Activated CD8-positive, alpha-beta memory T cell treated with anti-CD3 and anti-CD28 coated beads, Interleukin-2, amount 50 U/mL, for 24 hours (primary cell): Measurements from ENCODE around the gene MAN1B1.

Experiments
- DNase-seq: peaks from one replicate; pipeline ENCODE4 v3.0.0-alpha.2; 2020; ENCODE audit errors: extremely low read depth

The MAN1B1 gene

GRCh38 chr9:137084526-137084925 lies 2.3 kb upstream of the MAN1B1 start:
- no peak for DNase-seq

- DNase-seq = no peak
Measured at GRCh38 chr9:137085920-137086530, 760 bp upstream of the MAN1B1 start.

- no peak for DNase-seq
Measured at GRCh38 chr9:137087409-137087925, 682 bp downstream of the MAN1B1 start.

DNA sequence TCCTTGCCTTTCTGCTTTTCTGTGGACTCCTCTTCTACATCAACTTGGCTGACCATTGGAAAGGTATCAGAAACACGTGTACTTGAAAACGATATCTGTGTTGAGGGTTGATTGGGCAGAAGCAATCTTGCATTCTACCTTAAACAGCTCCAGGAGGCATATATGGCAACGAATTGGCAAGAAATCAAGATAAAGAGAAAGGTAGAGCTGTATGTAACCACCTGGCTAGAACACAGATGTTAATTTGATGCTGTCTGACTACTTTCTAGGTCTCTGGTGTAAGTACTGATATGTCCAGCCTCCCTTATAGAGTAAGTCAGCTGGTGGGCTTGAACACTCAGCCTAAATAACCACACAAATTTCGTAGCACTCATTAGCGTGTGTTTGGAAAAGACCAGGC lies 1.3 kb downstream of the MAN1B1 start:
- DNase-seq = no peak

- no peak for DNase-seq
Measured at GRCh38 chr9:137089232-137089947, 2.6 kb downstream of the MAN1B1 start.

DNA sequence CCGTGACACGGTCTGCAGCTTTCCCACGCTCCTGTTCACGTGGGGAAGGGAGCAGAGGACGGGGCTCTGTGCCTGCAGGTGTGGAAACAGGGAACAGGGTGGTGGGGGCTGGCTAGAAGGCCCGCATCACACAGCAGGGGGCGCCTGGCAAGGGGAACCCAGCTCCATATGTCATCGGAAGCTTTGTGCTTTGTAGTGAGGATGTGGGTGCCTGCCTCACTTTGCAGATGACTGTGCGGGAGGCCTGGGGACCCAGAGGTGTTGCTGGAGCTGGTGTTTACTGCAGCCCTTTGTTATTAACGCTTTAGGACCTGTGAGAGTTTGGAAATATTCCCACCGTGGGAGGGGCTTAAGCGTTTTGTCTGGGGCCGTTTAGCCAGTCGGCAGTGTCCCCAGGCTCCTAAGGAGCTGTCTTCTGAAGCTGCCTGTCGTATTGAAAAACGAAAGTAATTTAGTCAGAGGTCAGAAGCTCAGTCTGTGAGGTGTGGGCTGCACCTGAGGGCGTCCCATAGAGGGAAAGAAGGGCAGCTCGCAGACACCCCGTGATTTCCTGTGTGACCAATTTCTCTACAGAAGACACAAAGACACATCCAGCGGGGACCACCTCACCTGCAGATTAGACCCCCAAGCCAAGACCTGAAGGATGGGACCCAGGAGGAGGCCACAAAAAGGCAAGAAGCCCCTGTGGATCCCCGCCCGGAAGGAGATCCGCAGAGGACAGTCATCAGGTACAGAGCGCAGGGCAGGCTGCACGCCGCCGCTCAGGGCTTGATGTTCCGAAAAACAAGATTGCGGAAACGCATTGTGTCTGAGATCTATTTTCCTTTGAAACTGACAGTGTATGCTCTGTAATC lies 9.1 kb downstream of the MAN1B1 start:
- peak; percentile 68 for DNase-seq

GRCh38 chr9:137096785-137097546 lies 10.2 kb downstream of the MAN1B1 start:
- DNase-seq = no peak

- DNase-seq = no peak
Measured at GRCh38 chr9:137097761-137098462, 11.1 kb downstream of the MAN1B1 start.

DNA sequence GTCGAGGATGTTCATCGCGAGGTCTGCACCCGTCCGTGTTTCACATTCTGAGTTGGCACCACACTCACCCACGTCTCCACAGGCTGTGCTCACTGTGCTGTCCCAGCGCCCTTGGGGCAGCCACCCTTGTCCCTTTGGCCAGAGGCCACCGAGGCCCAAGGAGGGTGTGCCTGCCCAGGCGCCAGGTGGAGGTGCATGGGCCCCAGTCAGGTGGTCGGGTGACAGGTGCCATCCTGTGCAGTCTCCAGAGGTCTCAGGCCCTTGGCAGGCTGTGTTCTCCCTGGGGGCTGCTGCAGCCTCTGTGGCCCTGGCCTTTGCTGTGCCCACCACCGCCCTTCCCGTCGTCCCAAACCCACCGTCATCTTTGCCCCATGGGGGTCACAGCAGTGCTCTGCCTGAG lies 12.4 kb downstream of the MAN1B1 start:
- no peak for DNase-seq

GRCh38 chr9:137103206-137103999 lies 16.6 kb downstream of the MAN1B1 start:
- DNase-seq = no peak

GRCh38 chr9:137105814-137106661 lies 19.3 kb downstream of the MAN1B1 start:
- no peak for DNase-seq

GRCh38 chr9:137106662-137107250 lies 20.0 kb downstream of the MAN1B1 start:
- no peak for DNase-seq

GRCh38 chr9:137107312-137107921 lies 20.6 kb downstream of the MAN1B1 start:
- DNase-seq = no peak

GRCh38 chr9:137107982-137108381 lies 21.2 kb downstream of the MAN1B1 start:
- DNase-seq = no peak

DNA sequence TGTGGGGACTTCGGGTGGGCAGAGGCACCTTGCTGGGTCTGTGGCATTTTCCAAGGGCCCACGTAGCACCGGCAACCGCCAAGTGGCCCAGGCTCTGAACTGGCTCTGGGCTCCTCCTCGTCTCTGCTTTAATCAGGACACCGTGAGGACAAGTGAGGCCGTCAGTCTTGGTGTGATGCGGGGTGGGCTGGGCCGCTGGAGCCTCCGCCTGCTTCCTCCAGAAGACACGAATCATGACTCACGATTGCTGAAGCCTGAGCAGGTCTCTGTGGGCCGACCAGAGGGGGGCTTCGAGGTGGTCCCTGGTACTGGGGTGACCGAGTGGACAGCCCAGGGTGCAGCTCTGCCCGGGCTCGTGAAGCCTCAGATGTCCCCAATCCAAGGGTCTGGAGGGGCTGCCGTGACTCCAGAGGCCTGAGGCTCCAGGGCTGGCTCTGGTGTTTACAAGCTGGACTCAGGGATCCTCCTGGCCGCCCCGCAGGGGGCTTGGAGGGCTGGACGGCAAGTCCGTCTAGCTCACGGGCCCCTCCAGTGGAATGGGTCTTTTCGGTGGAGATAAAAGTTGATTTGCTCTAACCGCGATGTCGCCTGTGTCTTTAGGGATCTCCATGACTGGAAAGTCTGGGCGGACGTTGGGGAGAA lies 21.9 kb downstream of the MAN1B1 start:
- DNase-seq = no peak

DNA sequence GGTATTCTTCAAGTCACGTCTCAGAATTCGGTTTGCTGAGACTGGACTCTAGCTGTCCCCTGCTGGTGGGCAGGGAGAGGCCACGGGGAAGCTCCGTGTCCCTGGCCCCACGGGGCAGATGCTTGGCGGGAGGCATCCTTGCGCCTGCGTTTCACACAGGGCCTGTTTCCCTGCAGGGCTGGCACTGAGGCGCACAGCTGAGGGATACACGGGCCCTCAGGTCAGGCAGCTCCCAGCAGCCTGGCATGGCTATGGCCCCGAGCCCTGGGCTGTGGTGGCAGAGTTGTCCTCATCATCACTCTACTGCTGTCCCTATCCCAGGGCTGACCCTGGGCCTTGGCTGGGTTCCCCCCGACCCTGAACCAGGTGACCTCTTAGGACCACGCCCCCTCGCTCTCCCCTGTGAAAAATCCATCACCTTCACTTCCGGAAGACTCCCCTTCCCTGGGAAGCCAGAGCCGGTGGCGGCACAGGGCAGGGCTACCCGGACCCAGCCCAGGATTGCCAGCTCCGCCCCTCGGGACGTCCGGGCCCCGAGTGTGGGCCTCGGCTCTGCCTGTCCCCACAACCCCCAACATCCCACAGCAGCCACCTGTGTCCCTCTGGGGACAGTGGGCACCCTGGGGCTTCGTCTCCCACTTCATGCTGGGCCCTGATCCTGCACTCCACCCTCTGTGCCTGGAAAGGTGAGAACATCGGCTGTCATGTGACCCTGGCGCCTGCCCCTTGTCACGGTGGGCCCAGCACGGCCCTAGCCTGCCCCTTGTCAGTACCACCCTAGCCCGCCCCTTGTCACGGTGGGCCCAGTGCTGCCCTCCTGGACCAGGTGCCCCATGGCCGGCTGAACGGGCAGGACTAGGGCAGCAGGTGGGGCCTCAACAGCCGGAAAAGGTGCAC lies 22.7 kb downstream of the MAN1B1 start:
- DNase-seq = no peak
